Neutrophil (primary cell): ENCODE data around the gene HOXB4.

ENCODE experiments used
- H3K27ac ChIP-seq: fragments of 200-600 bp; sonication (generic); 2 replicates; pipeline ENCODE4 v1.5.1; 2016; ENCODE audit warnings: mild to moderate bottlenecking, moderate library complexity
- H3K27me3 ChIP-seq: fragments of 200-600 bp; sonication (generic); 2 replicates; pipeline ENCODE4 v1.6.0; 2016; ENCODE audit warnings: mild to moderate bottlenecking
- H3K36me3 ChIP-seq: fragments of 200-600 bp; sonication (generic); 2 replicates; pipeline ENCODE4 v1.5.1; 2017
- H3K4me1 ChIP-seq, 2 experiments: fragments of 200-600 bp in 1 of 2; sonication (generic) in 1 of 2; 1 replicate in 1 of 2; 2 replicates in 1 of 2; pipeline versions ENCODE4 v1.5.1 to v1.6.1; 2013 to 2016; ENCODE audit warnings: low read depth in 1 of 2, low read length in 1 of 2, mild to moderate bottlenecking in 1 of 2, moderate library complexity in 1 of 2; ENCODE audit not compliant: control insufficient read depth in 1 of 2, insufficient read depth in 1 of 2
- H3K4me3 ChIP-seq, 2 experiments: fragments of 200-600 bp in 1 of 2; sonication (generic) in 1 of 2; 1 replicate in 1 of 2; 2 replicates in 1 of 2; pipeline ENCODE4 v1.5.1; 2013 to 2016; ENCODE audit warnings: low read depth in 1 of 2, low read length in 1 of 2, mild to moderate bottlenecking in 1 of 2, moderate library complexity in 1 of 2
- H3K9me3 ChIP-seq: fragments of 200-600 bp; sonication (generic); 2 replicates; pipeline ENCODE4 v1.5.1; 2016
- CTCF ChIP-seq: fragments of 200-600 bp; sonication (generic); IDR thresholded peaks from 2 replicates; pipeline ENCODE4 v1.5.1; 2016; ENCODE audit warnings: antibody characterized with exemption

Gene HOXB4

GRCh38 chr17:48589831-48590606 lies 11.9 kb upstream of the HOXB4 start, which contains the start of gene HOXB3:
TSS of gene HOXB3 (minus strand) at chr17:48590241. CDS start at chr17:48552474, 37,767 bp downstream.
- no peak within 1 kb of the TSS for H3K4me3 ChIP-seq
- TF ChIP-seq CTCF: no peak
- no peak within 1 kb of the TSS for H3K27ac ChIP-seq
- H3K4me1 ChIP-seq: peaks cover 19 to 26% of the 10 kb centered on the region in 2 experiments
- no peaks in the 10 kb centered on the region for H3K36me3 ChIP-seq
- no peaks in the 10 kb centered on the region for H3K9me3 ChIP-seq
- H3K27me3 ChIP-seq: peaks cover 100% of the 10 kb centered on the region

- peaks cover 21 to 30% of the 10 kb centered on the region in 2 experiments for H3K4me1 ChIP-seq
- no peak overlapping the region for H3K4me3 ChIP-seq
- peaks cover 100% of the 10 kb centered on the region for H3K27me3 ChIP-seq
- TF ChIP-seq CTCF: no peak
- no peaks in the 10 kb centered on the region for H3K36me3 ChIP-seq
- no peaks in the 10 kb centered on the region for H3K9me3 ChIP-seq
- H3K27ac ChIP-seq: no peak overlapping the region
Observed at GRCh38 chr17:48589060-48589830, 11.1 kb upstream of the HOXB4 start.

GRCh38 chr17:48588528-48588927 lies 10.4 kb upstream of the HOXB4 start:
- Histone ChIP-seq H3K4me3 (no peak overlapping the region), H3K4me1 (peaks cover 18 to 28% of the 10 kb centered on the region in 2 experiments), H3K36me3 (no peaks in the 10 kb centered on the region), H3K27ac (no peak overlapping the region), H3K9me3 (no peaks in the 10 kb centered on the region), H3K27me3 (peaks cover 100% of the 10 kb centered on the region)
- TF ChIP-seq CTCF: no peak

- peaks cover 100% of the 10 kb centered on the region for H3K27me3 ChIP-seq
- no peak overlapping the region for H3K27ac ChIP-seq
- H3K36me3 ChIP-seq: no peaks in the 10 kb centered on the region
- no peak for TF ChIP-seq CTCF
- no peaks in the 10 kb centered on the region for H3K9me3 ChIP-seq
- H3K4me3 ChIP-seq: no peak overlapping the region
- H3K4me1 ChIP-seq: peaks cover 18 to 24% of the 10 kb centered on the region in 2 experiments
Observed at GRCh38 chr17:48588074-48588415, 9.9 kb upstream of the HOXB4 start.

- no peaks in the 10 kb centered on the region for H3K9me3 ChIP-seq
- no peak overlapping the region for H3K27ac ChIP-seq
- no peak overlapping the region for H3K4me3 ChIP-seq
- no peak for TF ChIP-seq CTCF
- H3K27me3 ChIP-seq: peaks cover 100% of the 10 kb centered on the region
- no peaks in the 10 kb centered on the region for H3K36me3 ChIP-seq
- peaks cover 18 to 22% of the 10 kb centered on the region in 2 experiments for H3K4me1 ChIP-seq
Observed at GRCh38 chr17:48587276-48588073, 9.3 kb upstream of the HOXB4 start.
